Esophagus (tissue), 2 donors: ENCODE results near the gene ZNF565. TPM values are rescaled to one million over a fixed set of nuclear protein-coding genes. Genes with fewer than 3 reads are reported as not detected.

Experiments used
- H3K27ac ChIP-seq, 2 donors: one replicate each; pipeline ENCODE4 v1.5.1; 2013; ENCODE audit warnings: low read depth in 2 of 2, mild to moderate bottlenecking in 2 of 2, inconsistent platforms in 1 of 2, low read length in 1 of 2, moderate library complexity in 1 of 2
- H3K27me3 ChIP-seq, 2 donors: one replicate each; pipeline ENCODE4 v1.6.1; 2013; ENCODE audit warnings: low read length in 2 of 2, control low read depth in 1 of 2, mild to moderate bottlenecking in 1 of 2; ENCODE audit not compliant: insufficient read depth in 2 of 2, control insufficient read depth in 1 of 2
- H3K36me3 ChIP-seq, 2 donors: one replicate each; pipeline ENCODE4 v1.6.1; 2013; ENCODE audit warnings: low read length in 1 of 2; ENCODE audit not compliant: control insufficient read depth in 2 of 2, insufficient read depth in 2 of 2
- H3K4me1 ChIP-seq, 2 donors: one replicate each; pipeline ENCODE4 v1.6.1; 2013; ENCODE audit warnings: low read length in 1 of 2; ENCODE audit not compliant: control insufficient read depth in 2 of 2, insufficient read depth in 2 of 2
- H3K4me3 ChIP-seq, 2 donors: one replicate each; pipeline ENCODE4 v1.5.1; 2013; ENCODE audit warnings: low read length in 2 of 2, mild to moderate bottlenecking in 2 of 2, low read depth in 1 of 2, moderate library complexity in 1 of 2
- H3K9me3 ChIP-seq, 2 donors: one replicate each; pipeline ENCODE4 v1.6.1; 2013; ENCODE audit warnings: mild to moderate bottlenecking in 2 of 2, low read depth in 1 of 2, low read length in 1 of 2, moderate library complexity in 1 of 2; ENCODE audit not compliant: control insufficient read depth in 2 of 2, insufficient read depth in 1 of 2
- WGBS, 2 donors: extraction: QIAGEN DNeasy Blood & Tissue Kit; methylation state at CpG; one replicate each; pipeline ENCODE4 v1.1.7; 2013; 5-methylcytosine and 5-hydroxymethylcytosine counted together
- polyA plus RNA-seq, 2 donors: library from polyadenylated mRNA; stranded (reverse); fragments of 200-250 nt; gene quantifications; one replicate each; pipeline ENCODE4 v1.2.3, GENCODE V29; 2013
- donor health status: healthy with polysubstance abuse.
- donor health status: Bipolar disorder and iron deficiency.

Gene ZNF565
- polyA plus RNA-seq, 2 donors, result 1.9 to 3.5 TPM

- Histone ChIP-seq H3K27ac (peak overlapping the region; percentile 81 to 83), H3K4me3 (no peak overlapping the region), H3K9me3 (no peaks in the 10 kb centered on the region), H3K27me3 (no peaks in the 10 kb centered on the region), H3K36me3 (peaks cover 3 to 19% of the 10 kb centered on the region in 2 donors), H3K4me1 (peaks cover 2 to 10% of the 10 kb centered on the region in 2 donors)
- 90 to 95% methylated on average over 10 of the region's 10 CpGs for WGBS, 2 donors
These were observed 61.3 kb downstream of the ZNF565 start for GRCh38 chr19:36153126-36153525.

- 56 to 61% methylated on average over 39 to 40 of the region's 40 CpGs for WGBS, 2 donors
- Histone ChIP-seq H3K36me3 (peaks cover 3 to 22% of the 10 kb centered on the region in 2 donors), H3K27me3 (no peaks in the 10 kb centered on the region), H3K9me3 (no peaks in the 10 kb centered on the region), H3K27ac (peak within 1 kb of the TSS; percentile 81 to 98), H3K4me1 (peaks cover 2 to 10% of the 10 kb centered on the region in 2 donors), H3K4me3 (peak within 1 kb of the TSS; percentile 41 to 45)
These were observed 61.9 kb downstream of the ZNF565 start, which contains the start of gene COX7A1 for GRCh38 chr19:36152352-36153091. Gene COX7A1, minus strand, starts transcription at chr19:36152447. Its CDS starts 40 bp downstream, at chr19:36152407.

- peaks cover 2 to 10% of the 10 kb centered on the region in 2 donors for H3K4me1 ChIP-seq
- 54 to 69% methylated on average over 16 of the region's 16 CpGs for WGBS, 2 donors
These were observed 62.5 kb downstream of the ZNF565 start for GRCh38 chr19:36152019-36152351.

GRCh38 chr19:36151144-36152018, 63.1 kb downstream of the ZNF565 start:
- Histone ChIP-seq H3K9me3 (no peaks in the 10 kb centered on the region), H3K27ac (peak overlapping the region; percentile 81 to 98), H3K4me1 (peaks cover 2 to 10% of the 10 kb centered on the region in 2 donors), H3K27me3 (no peaks in the 10 kb centered on the region), H3K4me3 (peak overlapping the region; percentile 41 to 45), H3K36me3 (peaks cover 3 to 31% of the 10 kb centered on the region in 2 donors)
- 56 to 64% methylated on average over 45 to 47 of the region's 47 CpGs for WGBS, 2 donors

More at GRCh38 chr19:36152019-36152351, 62.5 kb downstream of the ZNF565 start:
- Histone ChIP-seq H3K9me3 (no peaks in the 10 kb centered on the region), H3K4me3 (peak overlapping the region; percentile 41 to 45), H3K27me3 (no peaks in the 10 kb centered on the region), H3K36me3 (peaks cover 3 to 25% of the 10 kb centered on the region in 2 donors), H3K27ac (peak overlapping the region; percentile 81 to 98)

DNA sequence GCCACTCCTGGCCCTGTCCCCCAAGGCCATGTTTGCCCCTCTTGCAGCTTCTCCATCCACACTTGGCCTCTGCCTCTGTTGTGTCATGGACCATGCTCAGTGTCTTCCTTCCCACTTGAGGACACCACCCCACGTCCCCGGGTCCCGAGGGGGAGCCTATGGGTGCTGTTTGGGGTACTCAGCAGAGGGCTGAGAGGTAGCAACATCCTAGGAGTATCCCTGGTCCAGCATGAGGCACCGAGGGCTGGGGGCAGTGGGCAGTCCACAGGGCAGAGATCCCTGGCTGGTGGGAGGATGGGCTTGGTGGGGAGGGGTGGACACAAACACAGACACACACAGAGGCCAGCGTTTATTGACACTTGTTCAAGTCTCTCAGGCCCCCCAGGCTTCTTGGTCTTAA, 63.9 kb downstream of the ZNF565 start:
- H3K27ac ChIP-seq, result peak overlapping the region; percentile 81 to 98
- no peaks in the 10 kb centered on the region for H3K27me3 ChIP-seq
- no peak overlapping the region for H3K4me3 ChIP-seq
- 52 to 54% methylated on average over 5 of the region's 5 CpGs for WGBS, 2 donors
- no peaks in the 10 kb centered on the region for H3K9me3 ChIP-seq
- peaks cover 9 to 39% of the 10 kb centered on the region in 2 donors for H3K36me3 ChIP-seq
- H3K4me1 ChIP-seq, result peaks cover 2 to 10% of the 10 kb centered on the region in 2 donors

DNA sequence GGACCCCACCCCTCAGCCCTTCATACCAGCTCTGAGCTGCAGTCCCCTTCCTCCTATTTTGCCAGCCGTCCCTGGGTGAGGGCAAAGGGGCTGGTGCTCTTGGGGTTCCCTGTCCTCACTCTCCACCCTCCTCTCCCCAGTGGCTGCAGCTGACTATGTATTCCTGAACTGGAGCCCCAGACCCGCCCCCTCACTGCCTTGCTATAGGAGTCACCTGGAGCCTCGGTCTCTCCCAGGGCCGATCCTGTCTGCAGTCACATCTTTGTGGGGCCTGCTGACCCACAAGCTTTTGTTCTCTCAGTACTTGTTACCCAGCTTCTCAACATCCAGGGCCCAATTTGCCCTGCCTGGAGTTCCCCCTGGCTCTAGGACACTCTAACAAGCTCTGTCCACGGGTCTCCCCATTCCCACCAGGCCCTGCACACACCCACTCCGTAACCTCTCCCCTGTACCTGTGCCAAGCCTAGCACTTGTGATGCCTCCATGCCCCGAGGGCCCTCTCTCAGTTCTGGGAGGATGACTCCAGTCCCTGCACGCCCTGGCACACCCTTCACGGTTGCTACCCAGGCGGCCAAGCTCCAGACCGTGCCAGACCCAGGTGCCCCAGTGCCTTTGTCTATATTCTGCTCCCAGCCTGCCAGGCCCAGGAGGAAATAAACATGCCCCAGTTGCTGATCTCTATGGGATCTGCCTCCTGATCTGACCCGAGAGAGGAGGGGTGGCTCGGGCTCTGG, 64.6 kb downstream of the ZNF565 start:
- H3K4me1 ChIP-seq, result peaks cover 2 to 10% of the 10 kb centered on the region in 2 donors
- peak overlapping the region; percentile 81 to 98 for H3K27ac ChIP-seq
- H3K36me3 ChIP-seq, result peaks cover 9 to 41% of the 10 kb centered on the region in 2 donors
- peak overlapping the region in 1 of 2 donors; percentile 1 for H3K4me3 ChIP-seq
- no peaks in the 10 kb centered on the region for H3K27me3 ChIP-seq
- WGBS, 2 donors, result 43 to 63% methylated on average over 13 of the region's 13 CpGs
- H3K9me3 ChIP-seq, result no peaks in the 10 kb centered on the region

DNA sequence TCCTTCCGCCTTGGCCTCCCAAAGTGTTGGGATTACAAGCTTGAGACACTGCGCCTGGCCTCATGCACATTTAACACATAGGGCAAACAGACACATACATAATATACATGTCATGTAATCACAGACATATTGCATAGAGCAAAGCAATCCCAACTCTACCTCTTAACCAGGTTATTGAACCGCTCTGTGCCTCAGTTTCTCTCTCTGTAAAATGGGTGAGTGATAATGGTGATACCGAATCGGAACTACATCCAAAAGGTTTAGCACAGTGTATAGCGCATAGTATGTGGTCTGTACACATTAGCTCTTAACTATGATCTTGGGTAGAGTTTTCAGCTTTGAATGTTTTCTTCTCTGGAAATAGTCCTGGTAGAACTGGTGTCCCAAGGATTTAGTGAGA, 69.8 kb downstream of the ZNF565 start:
- Histone ChIP-seq H3K27me3 (no peaks in the 10 kb centered on the region), H3K36me3 (peaks cover 15 to 42% of the 10 kb centered on the region in 2 donors), H3K9me3 (no peaks in the 10 kb centered on the region), H3K27ac (no peak overlapping the region), H3K4me1 (peaks cover 0 to 8% of the 10 kb centered on the region in 2 donors), H3K4me3 (no peak overlapping the region)
- 98 to 99% methylated on average over 6 of the region's 6 CpGs for whole genome bisulfite sequencing, 2 donors

DNA sequence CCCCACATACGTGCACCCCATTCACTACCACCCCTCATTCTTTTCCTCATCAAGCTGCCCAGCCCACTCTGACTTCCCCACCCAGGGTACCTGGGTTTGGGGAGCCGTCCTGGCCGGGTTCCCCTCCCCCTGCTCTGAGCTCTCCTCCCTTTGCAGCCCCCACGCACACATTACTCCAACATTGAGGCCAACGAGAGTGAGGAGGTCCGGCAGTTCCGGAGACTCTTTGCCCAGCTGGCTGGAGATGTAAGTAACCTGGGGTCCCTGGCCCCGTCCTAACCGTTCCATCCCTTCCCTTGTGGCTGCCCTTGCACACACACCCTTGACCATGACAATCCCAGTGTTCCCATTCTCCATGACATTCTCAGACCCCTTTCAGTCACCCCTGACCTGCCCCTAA, 72.0 kb downstream of the ZNF565 start:
- Histone ChIP-seq H3K4me1 (peaks cover 0 to 6% of the 10 kb centered on the region in 2 donors), H3K27me3 (no peaks in the 10 kb centered on the region), H3K9me3 (no peaks in the 10 kb centered on the region), H3K27ac (no peak overlapping the region), H3K36me3 (peaks cover 12 to 33% of the 10 kb centered on the region in 2 donors), H3K4me3 (no peak overlapping the region)
- 88 to 91% methylated on average over 9 of the region's 9 CpGs for WGBS, 2 donors

DNA sequence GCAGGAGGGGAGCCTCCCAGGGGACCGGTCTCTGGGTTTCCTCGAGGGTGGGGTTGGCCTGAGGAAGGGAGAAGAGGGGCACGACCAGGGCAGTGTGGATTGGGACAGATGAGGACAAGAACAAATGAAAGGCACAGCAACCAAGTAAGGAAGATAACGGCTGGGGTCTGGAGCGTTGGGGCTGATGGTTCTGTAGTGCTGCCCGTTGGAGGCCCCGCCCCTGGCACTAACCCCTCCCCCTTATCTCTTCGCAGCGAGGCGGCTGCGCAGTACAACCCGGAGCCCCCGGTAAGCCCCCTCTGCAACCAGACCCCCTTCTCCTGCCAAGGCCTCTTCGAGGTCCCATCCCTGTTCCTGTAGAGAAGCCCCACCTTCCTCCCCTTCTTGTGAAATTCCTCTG, 72.4 kb downstream of the ZNF565 start:
- Histone ChIP-seq H3K36me3 (peaks cover 12 to 30% of the 10 kb centered on the region in 2 donors), H3K4me1 (peaks cover 0 to 6% of the 10 kb centered on the region in 2 donors), H3K27ac (peak overlapping the region; percentile 99), H3K4me3 (peak overlapping the region in 1 of 2 donors; percentile 91), H3K9me3 (no peaks in the 10 kb centered on the region), H3K27me3 (no peaks in the 10 kb centered on the region)
- 96 to 97% methylated on average over 12 to 14 of the region's 14 CpGs for WGBS, 2 donors
